ENCODE data around the gene PLXDC1.
"Not testable (repeated sequence)": the region's sequence is repeated elsewhere in the genome, so short reads cannot be mapped to it uniquely, and the experiment has no call there.

Gene PLXDC1

DNA sequence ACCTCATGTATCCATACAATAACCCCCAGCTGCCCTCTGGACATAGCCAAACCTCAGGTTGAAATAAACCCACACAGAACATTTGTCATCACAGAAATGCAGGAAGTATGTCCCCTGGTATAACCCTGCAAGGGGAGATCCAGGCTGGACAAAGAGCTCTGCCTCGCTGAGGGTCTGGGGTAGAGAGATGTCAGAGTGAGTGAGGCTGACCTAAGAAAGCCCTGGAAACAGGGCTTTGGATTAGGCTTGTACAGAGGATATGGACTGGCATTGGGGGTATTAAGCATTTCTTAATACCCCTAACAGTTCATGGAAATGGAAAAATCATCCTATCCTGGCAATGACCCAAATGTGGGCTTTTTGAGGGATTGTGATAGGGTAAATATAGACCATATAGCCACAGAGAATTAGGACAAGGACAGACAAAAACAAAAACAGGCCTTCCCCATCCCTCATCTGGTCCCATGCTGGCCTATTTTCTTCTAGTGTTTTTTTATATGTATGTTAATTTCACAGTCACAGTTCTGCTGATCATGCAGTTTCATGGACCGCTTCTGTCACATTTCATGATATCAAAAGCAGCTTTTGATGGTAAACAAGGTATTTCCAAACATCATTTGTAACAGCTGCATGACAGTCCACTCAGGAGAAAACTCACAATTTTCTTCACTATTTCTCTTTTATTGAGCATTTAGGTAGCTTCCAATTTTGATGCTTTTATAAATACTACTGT is 26.1 kb downstream of the PLXDC1 start:
- DNase-seq (ENCODE audit: low read depth) = no peak

DNA sequence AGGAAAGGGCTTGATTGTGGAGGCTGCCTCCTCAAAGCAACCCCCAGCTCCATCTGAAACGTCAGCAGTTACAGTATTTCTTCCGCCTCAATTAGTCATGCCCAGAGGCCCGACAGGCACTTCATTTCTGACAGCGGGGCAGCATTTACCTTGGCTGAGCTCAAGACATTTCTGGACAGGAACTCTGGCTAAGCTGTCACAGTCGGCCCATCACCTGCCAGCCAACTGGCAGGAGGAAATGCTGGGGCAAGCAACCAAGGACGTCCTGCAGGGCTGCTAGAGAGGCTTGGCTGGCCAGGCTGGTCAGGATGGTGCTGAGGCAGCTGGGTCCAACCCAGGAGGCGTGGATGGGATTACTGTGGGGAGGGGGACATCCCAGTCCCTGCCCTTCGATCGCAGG is 27.8 kb downstream of the PLXDC1 start:
- DNase-seq (ENCODE audit: low read depth) = no peak

DNA sequence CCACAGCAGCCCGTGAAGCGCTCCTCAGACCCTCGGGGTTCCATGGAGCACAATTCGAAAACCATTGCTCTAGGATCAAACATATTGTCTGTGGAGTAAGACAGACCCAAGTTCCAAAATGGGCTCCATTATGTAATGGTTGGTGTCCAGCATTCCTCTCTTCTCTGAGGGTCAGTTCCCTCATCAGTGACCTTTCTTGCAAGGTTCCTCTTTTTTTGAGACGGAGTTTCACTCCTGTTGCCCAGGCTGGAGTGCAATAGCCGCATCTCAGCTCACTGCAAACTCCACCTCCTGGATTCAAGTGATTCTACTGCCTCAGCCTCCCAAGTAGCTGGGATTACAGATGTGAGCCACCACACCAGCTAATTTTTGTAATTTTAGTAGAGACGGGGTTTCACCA is 28.4 kb downstream of the PLXDC1 start:
- no peak for DNase-seq (ENCODE audit: low read depth)

DNA sequence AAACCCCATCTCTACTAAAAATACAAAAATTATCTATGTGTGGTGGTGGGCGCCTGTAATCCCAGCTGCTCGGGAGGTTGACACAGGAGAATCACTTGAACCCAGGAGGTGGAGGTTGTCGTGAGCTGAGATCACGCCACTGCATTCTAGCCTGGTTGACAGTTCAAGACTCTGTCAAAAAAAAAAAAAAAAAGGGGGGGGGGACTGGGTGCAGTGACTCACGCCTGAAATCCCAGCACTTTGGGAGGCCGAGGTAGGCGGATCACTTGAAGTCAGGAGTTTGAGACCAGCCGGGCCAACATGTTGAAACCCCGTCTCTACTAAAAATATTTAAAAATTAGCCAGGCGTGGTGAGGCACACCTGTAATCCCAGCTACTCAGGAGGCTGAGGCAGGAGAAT is 29.5 kb downstream of the PLXDC1 start:
- not testable (repeated sequence) for DNase-seq (ENCODE audit: low read depth)

DNA sequence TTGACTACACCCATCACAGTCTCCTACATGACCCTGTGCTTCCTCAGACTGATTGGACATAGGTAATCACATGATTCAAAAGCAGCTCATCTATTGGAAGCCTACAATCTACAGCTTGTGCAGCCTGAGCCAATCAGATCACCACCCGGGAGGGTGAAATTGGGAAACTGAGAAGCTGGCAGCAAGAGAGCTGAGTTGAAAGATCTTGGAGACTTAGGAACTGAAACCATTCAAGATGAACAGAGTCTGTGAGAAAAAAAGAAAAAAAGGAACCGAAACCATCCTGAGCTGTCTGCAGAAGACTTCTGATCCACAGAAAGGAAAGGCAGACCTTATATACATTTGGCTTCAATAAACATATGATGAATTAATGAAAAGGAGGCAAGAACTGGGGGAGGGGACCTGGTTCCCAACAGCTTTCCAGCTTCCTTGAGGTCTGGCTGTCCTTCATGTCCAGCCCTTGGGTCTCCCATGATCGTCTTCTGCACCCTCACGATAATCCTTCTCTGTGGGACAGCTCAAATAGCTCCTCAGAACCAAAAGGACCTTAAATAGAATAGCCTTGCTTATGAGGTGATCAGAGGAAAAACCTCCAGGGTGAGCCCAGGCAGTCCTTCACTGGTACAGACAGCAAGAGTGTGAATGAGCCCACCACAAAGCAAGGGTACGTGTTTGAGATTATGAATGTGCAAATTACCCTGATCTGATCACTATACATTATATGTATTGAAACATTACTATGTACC is 32.6 kb downstream of the PLXDC1 start:
- DNase-seq (ENCODE audit: low read depth) = no peak

DNA sequence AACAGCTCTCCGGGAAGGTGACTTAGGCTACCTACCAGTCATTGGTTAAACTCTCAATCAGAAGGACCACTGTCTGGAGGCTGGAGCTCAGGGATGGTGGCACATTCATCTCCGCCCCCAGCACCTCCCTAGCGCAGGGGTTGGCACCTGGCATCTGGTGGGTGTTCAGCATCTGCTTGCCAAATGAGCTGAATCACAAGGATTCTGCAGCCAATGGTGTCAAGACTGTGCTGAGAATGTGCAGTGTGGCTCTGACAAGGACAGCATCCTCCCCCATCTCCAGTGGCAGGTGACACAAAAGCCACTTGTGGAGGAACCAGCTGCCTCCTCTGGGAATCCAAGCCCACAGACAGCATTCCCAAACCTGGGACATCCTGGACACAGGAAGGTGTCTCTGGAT is 35.2 kb downstream of the PLXDC1 start:
- DNase-seq (ENCODE audit: low read depth) = no peak

DNA sequence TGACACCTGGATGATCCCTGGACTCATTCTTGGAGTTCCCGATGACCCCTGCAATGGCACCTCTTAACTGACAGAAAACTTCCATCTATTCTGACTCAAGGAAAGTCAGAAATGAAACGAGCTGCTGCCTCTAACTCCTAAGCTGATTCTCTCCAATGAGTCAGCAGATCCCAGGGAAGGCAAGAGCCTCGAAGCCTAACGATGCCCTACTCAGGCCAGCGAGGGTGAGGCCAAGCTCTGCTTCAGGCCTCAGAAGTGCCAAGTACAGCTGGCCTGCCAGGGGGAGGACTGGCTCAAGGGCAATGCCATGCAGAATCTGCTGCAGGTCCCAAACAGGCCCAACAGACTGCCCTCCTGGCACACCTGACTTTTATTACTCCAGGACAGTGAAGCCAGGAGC is 36.3 kb downstream of the PLXDC1 start:
- DNase-seq (ENCODE audit: low read depth) = no peak

DNA sequence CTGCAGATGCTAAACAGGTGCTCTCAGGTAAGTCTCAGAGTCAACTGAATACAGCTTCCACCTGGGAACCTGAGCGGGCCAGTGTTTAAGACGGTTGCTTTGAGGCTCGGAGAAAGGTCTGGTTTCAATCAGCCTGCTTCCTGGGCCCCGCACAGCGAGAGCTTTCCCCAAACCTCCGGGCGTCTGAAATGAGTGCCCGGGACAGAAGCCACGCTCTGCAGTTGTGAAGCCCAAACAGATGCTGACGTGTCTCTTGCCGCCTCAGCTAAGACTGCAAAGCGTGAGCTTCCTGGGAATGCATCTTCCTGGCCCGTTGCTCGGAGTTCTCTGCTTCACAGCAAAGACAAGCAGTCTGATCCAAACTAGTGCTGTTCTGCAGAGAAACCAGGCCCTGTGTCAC is 36.7 kb downstream of the PLXDC1 start:
- no peak for DNase-seq (ENCODE audit: low read depth)

DNA sequence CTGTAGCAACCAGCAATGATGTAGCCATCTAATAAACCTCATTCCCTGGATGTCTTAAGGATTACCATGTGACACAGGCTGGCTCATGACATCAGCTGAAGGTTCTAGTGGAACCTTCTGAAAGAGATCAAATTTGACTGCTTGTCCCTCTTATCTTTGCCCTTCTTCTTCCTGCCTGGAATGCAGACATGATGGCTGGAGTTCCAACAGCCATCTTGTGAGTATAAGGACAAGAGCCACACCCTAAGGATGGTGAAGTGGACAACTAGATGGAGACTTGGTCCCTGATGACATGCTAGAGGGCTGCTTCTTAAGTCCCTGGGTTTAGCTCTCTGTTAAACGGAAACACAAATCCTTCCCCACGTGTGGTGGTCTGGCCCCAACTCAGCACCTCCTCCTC is 37.6 kb downstream of the PLXDC1 start:
- DNase-seq (ENCODE audit: low read depth) = no peak

DNA sequence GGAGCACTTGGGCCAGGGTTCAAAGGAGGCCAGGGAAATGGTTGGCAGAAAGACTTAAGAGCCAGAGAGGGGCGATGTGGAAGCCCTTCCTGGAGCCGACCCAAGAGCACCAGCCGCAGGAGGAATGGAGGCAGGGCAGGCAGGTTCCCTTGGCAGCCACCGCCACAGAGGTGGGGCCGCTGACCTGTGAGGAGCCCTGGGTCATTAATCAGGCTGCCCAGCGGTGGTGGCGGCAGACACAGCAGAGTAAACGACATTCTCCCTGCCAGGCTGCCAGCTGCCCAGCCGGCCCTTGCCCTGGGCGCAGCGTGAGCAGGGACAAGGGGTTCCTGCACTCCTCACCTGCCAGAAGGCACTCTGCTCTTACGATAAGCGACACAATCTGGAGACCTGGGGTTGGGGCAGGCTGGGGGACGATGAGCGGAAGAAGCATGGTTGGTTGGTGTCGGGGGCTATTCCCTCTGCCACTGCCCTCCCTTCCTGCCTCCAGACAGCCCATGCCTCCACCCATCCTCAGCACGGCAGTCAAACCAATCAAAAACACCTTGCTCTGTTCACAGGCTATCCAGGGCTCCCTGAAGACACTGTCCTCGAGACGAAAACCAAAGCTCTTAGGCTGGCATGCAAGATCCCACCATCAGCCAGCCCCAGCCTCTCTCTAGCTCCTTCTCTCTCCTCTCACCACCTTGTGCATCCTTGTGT is 40.9 kb downstream of the PLXDC1 start:
- no peak for DNase-seq (ENCODE audit: low read depth)

DNA sequence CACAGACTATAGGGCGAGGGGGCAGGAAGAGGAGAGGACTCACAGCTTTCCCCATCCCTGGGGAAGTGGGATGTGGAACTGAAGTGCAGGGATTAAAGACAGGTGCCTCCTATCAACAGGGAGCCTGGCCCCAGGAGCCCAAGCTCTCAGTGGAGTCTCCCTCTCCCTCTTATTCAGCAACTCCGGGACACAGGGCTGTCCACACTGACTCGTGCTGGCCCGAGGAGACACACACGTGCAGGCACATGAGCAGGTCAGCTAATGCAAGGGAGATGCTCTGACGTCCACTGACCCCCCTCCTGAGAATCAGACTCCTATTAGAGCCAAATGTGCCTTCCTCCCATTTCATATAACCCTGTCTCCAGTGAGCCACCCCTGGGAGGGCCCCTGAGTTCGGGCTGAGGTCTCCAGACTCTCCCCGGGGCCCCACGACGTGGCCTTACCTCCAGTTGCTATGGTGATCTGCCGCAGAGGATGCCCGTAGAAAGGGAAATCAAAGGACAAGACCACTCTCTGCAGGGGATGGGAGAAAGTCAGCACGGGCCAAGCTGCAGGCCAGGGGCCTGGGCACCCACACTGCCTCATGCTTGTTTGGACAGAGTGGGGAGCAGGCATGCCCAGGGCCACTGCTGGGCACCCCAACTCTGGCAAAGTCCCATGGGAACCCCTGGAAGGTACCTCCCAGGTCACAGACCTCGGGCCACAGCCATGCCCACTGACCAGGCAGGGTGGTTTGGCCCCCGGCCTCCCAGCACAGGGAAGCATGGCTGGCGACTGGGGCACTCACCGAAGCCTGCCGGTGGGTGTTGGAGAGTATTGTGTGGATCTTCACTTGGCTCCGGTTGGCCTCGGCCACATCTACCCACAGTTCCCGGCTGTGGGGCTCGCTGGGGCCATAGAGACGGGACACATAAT is 42.7 kb downstream of the PLXDC1 start:
- no peak for DNase-seq (ENCODE audit: low read depth)

DNA sequence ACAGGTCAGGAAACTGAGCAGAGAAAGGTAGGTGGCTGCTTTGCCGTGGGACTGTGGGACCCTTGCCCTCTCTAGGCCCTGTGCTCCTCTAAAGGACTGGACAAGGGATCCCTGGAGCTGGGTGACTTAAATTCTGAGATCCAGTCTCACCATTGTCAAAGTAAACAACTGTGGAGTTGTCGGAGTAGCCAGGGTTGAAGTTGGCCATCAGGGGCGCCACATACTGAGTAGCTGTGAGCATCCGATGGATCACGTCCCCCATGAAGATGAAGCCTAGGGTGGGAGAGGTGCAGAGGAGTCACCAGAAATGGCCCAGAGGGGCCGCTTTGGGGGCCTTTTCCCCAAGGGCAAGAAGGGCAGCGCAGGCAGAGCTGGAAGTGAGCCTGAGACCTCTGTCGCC is 43.5 kb downstream of the PLXDC1 start:
- no peak for DNase-seq (ENCODE audit: low read depth)

DNA sequence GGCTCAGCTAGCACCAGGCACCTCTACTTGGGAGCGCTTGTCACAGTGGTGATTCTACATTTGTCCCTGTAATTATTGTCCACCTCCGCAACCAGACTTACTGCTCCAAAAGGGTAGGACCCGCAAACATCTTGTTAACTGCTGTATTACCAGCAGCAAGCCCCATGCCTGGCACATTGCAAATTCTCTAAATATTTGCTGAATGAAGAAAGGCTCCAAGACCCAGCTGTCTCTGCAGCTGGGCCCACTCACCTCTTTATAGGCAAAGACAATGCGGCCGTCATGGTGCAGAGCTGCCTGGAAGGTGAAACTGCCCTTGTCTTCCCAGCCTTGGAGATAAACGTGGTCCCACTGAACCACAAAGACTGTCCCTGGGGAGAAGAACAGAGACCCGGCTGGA is 44.3 kb downstream of the PLXDC1 start:
- no peak for DNase-seq (ENCODE audit: low read depth)

DNA sequence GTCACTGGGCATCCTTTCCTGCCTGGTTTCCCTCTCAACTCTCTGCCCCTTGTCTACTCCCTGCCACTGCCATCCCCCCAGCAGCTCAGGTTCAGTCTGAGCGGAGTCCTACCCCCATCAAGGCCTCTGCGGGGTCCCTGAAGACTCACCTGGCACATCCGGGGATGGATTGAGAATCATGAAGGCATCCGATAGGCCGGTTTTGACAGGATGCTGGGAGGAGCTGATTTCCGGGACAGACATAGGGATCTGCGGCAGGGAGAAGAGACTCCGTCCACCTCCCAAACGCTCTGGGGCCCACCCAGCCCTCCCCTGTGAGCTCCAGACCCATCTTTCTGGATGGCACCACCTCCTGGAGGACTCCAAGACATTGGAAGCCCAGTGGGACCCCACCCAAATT is 45.7 kb downstream of the PLXDC1 start:
- DNase-seq (ENCODE audit: low read depth) = no peak

DNA sequence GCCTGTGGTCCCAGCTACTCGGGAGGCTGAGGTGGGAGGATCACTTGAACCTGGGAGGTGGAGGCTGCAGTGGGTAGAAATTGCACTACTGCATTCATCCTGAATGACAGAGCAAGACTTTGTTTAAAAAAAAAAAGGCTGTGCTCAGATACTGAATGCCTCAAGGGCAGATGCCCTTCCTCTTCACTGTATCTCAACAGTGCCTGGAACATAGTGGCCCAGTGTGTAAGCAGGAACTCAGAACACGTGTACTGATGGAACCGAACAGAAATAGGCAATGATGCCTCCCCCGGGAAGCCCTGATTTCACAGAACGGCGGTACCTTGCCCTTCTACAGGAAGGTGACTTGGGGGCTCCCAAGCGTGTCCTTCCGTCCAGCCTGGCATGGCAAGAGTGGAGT is 46.8 kb downstream of the PLXDC1 start:
- no peak for DNase-seq (ENCODE audit: low read depth)

DNA sequence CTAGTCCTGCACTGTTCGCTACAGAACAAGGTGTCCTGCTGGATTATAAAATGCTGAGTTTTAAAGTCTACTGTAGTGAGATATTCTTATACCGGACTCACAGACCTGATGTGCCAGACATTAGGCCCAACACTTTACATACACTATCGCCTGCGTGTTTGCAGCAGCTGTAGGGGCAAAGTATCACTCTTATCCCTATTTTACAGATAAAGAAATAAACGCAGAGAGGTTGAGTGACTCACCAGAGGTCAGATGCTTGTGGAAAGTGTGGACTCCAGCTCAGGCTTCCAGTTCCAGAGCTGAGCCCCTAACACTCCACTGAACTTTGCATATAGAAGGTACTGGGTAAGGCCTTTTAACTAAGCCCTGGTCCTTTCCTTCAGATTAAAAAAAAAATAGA is 47.4 kb downstream of the PLXDC1 start:
- DNase-seq (ENCODE audit: low read depth) = no peak

DNA sequence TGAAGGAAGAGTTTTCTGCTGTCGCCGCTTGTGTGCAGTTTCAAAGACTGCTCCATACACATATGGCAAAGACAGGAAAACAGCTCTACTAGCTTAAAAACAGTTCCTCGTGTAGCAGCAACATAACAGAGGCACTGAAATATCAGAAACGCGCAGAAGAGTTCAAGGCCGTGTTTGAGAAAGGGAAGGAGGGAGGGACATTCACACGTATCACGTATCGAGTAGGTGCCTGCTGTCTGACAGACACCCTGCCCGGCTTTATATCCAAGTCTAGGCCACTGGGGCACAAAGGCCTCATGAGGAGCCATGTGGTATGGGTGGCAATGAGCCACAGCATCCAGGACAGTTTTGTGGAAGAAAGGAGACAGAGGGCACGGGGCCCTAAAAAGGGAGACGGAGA is 50.3 kb downstream of the PLXDC1 start:
- DNase-seq (ENCODE audit: low read depth) = no peak

DNA sequence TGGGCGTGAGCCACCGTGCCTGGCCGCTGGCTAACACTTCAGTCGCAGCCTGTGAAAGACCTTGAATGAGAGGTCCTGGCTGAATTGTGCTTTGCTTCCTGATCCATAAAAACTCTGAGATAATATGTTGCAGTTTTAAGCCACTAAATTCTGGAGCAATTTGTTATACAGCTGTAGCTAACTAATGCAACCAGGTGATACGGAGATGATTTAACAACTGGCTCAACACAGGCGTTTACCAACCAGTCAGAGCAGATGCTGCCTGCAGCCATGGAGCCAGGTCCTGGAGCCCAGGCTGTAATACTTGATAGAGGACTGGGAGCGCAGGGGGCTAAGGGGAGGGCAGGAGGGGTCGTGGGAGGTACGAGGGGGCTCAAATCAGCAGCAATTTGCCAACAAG is 50.9 kb downstream of the PLXDC1 start:
- no peak for DNase-seq (ENCODE audit: low read depth)

DNA sequence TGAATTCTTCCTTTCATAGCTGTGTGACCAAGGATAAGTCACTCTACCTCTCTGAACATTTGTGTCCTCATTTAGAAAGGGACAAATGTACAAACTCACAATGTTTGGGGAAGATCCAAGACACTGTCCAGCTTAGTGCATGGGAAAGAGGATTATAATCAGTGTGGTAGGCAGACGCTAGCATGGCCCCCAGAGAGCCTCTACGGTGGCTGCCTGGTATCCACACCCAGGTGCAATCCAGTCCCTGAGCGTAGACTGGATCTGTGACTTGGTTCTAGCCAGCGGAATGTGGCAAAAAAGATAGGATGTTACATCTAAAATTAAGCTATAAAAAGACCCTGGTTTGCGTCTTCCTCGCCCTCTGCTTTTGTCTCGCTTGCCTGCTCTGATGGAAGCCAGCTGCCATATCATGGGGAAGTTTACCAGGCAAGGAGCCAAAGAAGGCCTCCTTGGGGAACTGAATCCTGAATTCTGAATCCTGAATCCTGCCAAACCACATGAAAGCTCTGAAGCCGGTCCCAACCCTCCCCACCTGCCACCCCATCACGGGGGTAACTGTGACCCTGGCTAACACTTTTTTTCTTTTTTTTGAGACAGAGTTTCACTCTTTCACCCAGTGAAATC is 51.7 kb downstream of the PLXDC1 start:
- DNase-seq (ENCODE audit: low read depth) = no peak

DNA sequence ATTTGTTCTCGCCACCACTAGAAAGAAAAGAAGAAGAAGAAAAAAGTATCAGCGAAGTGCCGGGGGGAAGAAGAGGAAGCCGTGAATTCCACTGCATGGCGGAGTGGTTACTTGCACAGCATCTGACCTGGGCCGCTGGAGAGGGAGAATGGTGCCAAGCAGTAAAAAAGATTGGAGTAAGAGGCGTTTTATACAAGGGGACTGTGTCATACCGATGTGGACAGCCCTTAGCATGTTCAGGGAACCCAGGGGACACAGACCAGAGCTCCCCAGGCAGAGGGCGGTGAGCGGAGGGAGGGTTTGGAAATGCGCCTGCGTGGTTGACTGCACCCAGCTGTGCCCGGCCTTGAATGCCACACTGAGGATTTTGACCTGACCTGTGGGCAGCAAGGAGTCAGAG is 52.8 kb downstream of the PLXDC1 start:
- DNase-seq (ENCODE audit: low read depth) = no peak

DNA sequence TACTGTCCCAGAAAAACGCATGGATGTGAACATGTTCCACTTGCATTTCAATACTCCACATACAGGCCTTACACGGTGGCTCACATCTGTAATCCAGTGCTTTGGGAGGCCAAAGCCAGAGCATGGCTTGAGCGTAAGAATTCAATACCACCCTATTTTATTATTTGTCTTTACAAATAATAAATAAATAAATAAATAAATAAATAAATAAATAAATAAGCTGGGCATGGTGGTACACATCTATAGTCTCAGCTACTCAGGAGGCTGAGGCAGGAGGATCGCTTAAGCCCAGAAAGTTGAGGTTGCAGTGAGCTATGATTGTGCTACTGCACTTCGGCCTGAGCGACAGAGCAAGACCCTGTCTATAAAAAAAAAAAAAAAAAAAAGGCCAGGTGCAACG is 53.9 kb downstream of the PLXDC1 start:
- DNase-seq (ENCODE audit: low read depth) = no peak

DNA sequence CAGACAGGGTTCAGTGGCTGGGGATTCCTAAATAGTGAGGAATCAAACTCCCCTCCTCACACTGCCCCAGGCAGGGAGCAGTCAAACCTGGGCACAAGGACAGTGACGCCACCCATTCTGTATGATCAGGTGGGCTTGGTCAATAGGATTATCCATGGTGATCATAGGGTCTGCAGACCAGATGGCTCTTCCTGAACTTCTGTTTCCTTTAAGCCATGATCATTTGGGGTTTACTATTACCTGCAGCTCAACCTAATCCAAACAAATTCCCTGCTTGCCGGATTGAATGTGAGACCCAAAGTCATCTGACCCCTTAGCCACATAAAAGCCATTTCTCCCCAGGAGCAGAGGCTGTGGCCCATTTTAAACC is 54.3 kb downstream of the PLXDC1 start:
- DNase-seq (ENCODE audit: low read depth) = no peak
